Ishikawa (cell line): Measurements from ENCODE around the gene CHD8.

Experiments
- CREB1 ChIP-seq: IDR thresholded peaks from 2 replicates; pipeline ENCODE4 v1.6.1; 2012; ENCODE audit warnings: low read depth
- EP300 ChIP-seq: IDR thresholded peaks from 2 replicates; pipeline ENCODE4 v1.6.1; 2012; ENCODE audit warnings: borderline replicate concordance
- FOXM1 ChIP-seq: IDR thresholded peaks from 2 replicates; pipeline ENCODE4 v1.6.1; 2012; ENCODE audit warnings: low read depth, borderline replicate concordance
- NFIC ChIP-seq: IDR thresholded peaks from 2 replicates; pipeline ENCODE4 v1.6.1; 2012
- RAD21 ChIP-seq: IDR thresholded peaks from 2 replicates; pipeline ENCODE4 v1.6.1; 2012; ENCODE audit warnings: low read depth
- TAF1 ChIP-seq: IDR thresholded peaks from 2 replicates; pipeline ENCODE4 v1.6.1; 2012; ENCODE audit warnings: low read depth, mild to moderate bottlenecking
- TCF12 ChIP-seq: IDR thresholded peaks from 2 replicates; pipeline ENCODE4 v1.6.1; 2012; ENCODE audit warnings: low read depth
- TEAD4 ChIP-seq: IDR thresholded peaks from 2 replicates; pipeline ENCODE4 v1.6.1; 2012
- YY1 ChIP-seq: IDR thresholded peaks from 2 replicates; pipeline ENCODE4 v1.6.1; 2012; ENCODE audit warnings: low read depth
- ZBTB7A ChIP-seq: IDR thresholded peaks from 2 replicates; pipeline ENCODE4 v1.6.1; 2012; ENCODE audit warnings: low read depth
- TF ChIP-seq, protein P1 (sequence below): IDR thresholded peaks from 2 replicates; pipeline ENCODE4 v1.6.1; 2012; ENCODE audit warnings: low read depth, mild to moderate bottlenecking
- TF ChIP-seq, protein P2 (sequence below): IDR thresholded peaks from 2 replicates; pipeline ENCODE4 v1.6.1; 2012
- TF ChIP-seq, protein P3 (sequence below): IDR thresholded peaks from 2 replicates; pipeline ENCODE4 v1.6.1; 2012

DNA sequence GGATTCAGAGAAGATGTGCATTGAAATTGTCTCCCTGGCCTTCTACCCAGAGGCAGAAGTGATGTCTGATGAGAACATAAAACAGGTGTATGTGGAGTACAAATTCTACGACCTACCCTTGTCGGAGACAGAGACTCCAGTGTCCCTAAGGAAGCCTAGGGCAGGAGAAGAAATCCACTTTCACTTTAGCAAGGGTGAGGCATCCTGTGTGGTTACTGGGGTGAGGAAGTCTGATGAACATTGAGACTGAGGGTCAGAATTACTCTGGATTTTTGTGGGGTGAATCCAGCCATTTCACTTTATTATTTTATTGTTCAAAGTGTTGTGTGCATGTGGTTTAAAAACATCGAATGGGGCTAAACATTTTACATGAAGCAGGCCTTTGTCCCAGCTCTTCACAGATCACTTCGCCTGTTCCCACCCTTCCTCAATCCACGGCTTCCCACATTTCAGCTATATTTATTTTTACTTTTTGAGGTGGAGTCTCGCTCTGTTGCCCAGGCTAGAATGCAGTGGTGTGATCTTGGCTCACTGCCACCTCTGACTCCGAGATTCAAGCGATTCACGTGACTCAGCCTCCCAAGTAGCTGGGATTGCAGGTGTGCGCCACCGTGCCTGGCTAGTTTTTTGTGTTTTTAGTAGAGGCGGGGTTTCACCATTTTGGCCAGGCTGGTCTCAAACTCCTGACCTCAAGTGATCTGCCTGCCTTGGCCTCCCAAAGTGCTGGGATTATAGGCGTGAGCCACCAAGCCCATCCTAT, 112.7 kb downstream of the CHD8 start:
- TF ChIP-seq EP300 (no peak), TCF12 (no peak), CREB1 (no peak), TAF1 (no peak), RAD21 (no peak), NFIC (no peak), FOXM1 (no peak), YY1 (no peak), TEAD4 (no peak), ZBTB7A (no peak)
- TF ChIP-seq, protein P1, sequence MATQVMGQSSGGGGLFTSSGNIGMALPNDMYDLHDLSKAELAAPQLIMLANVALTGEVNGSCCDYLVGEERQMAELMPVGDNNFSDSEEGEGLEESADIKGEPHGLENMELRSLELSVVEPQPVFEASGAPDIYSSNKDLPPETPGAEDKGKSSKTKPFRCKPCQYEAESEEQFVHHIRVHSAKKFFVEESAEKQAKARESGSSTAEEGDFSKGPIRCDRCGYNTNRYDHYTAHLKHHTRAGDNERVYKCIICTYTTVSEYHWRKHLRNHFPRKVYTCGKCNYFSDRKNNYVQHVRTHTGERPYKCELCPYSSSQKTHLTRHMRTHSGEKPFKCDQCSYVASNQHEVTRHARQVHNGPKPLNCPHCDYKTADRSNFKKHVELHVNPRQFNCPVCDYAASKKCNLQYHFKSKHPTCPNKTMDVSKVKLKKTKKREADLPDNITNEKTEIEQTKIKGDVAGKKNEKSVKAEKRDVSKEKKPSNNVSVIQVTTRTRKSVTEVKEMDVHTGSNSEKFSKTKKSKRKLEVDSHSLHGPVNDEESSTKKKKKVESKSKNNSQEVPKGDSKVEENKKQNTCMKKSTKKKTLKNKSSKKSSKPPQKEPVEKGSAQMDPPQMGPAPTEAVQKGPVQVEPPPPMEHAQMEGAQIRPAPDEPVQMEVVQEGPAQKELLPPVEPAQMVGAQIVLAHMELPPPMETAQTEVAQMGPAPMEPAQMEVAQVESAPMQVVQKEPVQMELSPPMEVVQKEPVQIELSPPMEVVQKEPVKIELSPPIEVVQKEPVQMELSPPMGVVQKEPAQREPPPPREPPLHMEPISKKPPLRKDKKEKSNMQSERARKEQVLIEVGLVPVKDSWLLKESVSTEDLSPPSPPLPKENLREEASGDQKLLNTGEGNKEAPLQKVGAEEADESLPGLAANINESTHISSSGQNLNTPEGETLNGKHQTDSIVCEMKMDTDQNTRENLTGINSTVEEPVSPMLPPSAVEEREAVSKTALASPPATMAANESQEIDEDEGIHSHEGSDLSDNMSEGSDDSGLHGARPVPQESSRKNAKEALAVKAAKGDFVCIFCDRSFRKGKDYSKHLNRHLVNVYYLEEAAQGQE, result no peak
- TF ChIP-seq, protein P2, sequence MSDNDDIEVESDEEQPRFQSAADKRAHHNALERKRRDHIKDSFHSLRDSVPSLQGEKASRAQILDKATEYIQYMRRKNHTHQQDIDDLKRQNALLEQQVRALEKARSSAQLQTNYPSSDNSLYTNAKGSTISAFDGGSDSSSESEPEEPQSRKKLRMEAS, result no peak
- TF ChIP-seq, protein P3, sequence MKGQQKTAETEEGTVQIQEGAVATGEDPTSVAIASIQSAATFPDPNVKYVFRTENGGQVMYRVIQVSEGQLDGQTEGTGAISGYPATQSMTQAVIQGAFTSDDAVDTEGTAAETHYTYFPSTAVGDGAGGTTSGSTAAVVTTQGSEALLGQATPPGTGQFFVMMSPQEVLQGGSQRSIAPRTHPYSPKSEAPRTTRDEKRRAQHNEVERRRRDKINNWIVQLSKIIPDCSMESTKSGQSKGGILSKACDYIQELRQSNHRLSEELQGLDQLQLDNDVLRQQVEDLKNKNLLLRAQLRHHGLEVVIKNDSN, result no peak
